Stimulated activated CD4-positive, alpha-beta T cell treated with anti-CD3 and anti-CD28 coated beads, Interleukin-2, amount 100 ng/mL, for 48 hours (primary cell): ENCODE data around the gene P2RY12.

Experiments
- DNase-seq, 2 donors: peaks; one replicate each; pipeline ENCODE4 v3.0.0-alpha.2; 2020

The P2RY12 gene

GRCh38 chr3:151384741-151385174 lies at the start of gene P2RY12:
Gene P2RY12 (minus strand): TSS chr3:151384753. CDS start chr3:151338845, 45,908 bp downstream.
- DNase-seq = no peak

- no peak for DNase-seq
Measured at GRCh38 chr3:151432616-151433372, 48.2 kb upstream of the P2RY12 start.

- no peak for DNase-seq
Measured at GRCh38 chr3:151431940-151432339, 47.4 kb upstream of the P2RY12 start.

DNA sequence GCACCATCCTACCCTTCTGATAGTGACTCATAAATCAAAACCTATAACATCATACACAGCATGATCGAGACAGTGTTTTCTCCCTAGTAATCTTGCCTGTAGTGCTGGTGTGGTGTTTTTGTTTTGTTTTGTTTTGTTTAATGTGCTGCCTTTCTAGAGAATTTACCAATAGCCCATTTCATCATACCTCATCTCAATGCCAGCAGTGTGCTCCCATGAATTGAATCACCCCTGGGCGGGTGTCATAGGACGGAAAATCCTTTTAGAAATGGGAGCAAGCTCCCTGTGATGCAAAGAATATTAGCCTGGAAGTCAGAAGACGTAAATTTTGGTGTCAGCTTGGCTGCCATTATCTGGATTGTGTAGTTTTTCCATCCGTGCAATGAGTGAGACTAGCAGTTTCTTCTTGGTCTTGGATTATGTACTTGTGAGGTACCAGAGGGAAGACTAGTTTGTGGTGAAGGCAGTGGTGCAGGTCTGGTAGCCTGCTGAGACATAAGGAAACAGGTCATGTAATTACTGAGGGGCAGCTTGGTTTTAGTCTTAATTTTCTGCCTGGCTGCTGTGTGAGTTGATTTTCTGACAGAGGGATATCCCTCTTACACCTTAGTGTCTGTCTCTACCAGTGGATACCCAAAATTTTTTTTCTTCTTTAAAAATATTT lies 46.4 kb upstream of the P2RY12 start:
- DNase-seq = no peak

- DNase-seq = no peak
Measured at GRCh38 chr3:151428386-151428785, 43.8 kb upstream of the P2RY12 start.

GRCh38 chr3:151426341-151426657 lies 41.7 kb upstream of the P2RY12 start:
- no peak for DNase-seq

DNA sequence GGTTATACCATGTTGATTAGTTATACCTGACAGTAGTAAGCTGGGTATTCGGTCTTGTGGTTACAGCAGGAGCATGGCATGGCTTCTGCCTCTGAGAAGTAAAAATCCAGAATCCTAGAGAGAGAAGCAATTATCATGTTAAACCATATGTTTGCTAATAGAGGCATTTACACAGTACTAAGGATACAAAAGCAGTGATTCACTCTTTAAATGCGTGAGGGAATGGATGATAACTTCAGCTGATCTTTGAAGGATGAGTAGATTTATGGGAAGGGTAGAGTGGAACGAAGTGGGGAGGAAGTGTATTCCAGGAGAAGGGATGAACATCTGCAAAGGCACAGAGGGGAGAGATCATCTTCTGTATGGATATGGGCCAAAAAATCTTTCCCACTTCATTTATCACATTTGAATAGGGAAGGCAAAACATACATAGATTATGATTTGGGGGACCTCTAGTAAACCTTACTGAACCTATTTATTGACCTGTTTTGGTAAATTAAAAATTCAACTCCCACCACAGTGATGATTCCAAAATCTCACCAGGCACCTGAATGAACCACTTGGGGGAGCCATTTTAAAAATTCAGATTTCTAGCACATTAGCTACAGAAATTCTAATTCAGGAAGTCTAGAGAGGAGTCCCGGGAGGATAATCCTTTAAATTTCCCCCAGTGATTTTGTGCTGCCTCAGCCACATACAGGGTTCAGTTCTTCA lies 41.2 kb upstream of the P2RY12 start:
- DNase-seq = no peak

DNA sequence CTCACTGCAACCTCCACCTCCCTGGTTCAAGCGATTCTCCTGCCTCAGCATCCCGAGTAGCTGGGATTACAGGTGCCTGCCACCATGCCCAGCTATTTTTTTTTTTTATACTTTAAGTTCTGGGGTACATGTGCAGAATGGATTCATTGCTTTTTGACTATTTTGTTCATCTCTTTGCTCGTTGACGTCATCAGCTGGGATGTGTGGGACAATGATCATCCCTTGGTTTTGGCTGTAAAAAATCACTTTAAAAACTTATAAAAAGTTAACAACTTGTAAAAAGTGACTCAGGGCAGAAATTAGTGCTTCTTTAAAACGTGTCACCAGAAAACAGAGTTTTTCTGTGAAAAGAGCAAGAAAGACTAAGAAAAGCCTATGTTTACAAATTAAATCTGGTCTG lies 38.5 kb upstream of the P2RY12 start:
- DNase-seq = no peak

DNA sequence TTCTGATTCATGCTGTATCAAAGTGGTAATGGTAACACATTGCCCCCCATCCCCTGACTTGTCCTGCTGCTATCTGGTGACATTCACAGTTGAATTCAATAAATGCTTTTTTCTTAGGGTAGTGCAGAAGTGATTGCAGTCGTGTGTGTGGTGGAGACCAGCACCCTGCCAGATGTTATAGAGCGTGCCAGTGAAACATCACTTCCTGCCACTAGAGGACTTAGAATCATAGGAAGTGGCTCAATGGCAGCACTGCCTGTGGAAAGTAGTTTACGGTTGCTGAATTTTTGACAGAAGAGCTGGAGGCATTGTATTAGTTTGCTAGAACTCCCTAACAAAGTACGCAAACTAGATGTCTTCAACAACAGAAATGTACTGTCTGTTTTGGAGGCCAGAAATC lies 37.4 kb upstream of the P2RY12 start:
- no peak for DNase-seq

DNA sequence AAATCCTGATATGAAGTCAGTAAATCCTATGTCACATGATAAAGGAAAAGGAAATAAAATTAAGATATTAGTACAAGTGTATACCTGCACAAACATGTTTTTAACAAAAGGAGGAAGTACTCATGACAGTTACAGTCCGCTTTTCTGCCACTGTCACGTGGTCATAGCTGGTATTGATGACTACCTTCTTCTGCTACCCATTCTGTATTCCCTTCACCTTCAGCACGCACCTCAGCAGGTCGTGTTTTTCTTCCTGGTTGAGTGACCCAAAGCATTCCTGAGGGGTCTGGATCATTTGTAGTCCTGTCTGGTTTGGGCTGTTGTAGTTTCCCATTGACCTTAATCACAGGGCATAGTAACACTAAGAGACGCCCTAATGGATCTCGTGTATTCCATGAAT lies 35.3 kb upstream of the P2RY12 start:
- no peak for DNase-seq

GRCh38 chr3:151415289-151415688 lies 30.7 kb upstream of the P2RY12 start:
- DNase-seq = no peak

GRCh38 chr3:151412989-151413388 lies 28.4 kb upstream of the P2RY12 start:
- DNase-seq = no peak

DNA sequence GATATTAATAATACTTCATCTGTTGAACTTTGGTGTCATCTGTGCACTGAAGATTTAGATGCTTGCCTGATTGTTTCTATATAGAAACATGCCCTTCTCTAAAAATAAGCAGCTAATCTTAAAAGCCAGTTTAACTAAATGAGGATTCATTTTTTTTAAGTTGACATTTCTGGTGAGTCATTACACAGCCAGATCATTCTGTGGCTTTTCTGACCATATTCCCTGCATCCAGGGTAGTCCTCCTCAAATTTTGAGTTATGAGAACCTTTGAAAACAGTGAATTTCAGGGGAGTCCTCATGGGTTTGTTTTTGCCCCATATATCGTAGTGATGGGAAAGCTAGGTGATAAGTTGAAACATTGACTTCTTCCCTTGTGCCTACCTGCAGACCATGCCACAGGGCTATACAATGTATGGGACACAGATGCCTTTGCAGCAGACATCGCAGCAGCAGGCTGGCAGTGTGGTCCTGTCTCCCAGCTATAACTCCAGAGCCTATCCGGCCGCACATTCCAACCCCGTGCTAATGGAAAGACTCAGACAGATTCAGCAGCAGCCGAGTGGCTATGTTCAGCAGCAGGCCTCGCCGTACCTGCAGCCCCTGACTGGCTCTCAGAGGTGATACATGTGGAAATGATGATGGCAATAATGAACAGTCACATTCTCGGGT lies 26.5 kb upstream of the P2RY12 start:
- DNase-seq = no peak

GRCh38 chr3:151407928-151408327 lies 23.4 kb upstream of the P2RY12 start:
- DNase-seq = no peak

GRCh38 chr3:151404316-151404715 lies 19.8 kb upstream of the P2RY12 start:
- no peak for DNase-seq

- DNase-seq = no peak
Measured at GRCh38 chr3:151403246-151403645, 18.7 kb upstream of the P2RY12 start.

DNA sequence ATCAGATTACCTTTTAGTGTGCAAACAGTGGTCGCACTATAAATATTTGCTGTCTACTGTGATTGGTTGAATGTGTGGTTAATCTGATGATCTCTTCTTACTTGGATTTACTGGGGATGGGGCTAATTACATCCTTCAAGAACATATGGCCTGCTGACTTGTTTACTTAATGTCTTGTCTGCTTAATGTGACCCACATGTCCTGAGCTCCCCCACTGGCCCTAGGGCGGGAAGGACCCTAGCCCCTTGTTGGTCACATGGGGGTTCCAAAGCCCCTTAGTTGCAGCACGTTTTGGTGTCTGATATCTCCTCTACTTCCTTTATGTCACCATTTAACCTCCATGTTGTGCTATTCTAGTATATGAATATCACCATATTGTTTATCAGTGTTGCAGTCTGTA lies 17.8 kb upstream of the P2RY12 start:
- no peak for DNase-seq

DNA sequence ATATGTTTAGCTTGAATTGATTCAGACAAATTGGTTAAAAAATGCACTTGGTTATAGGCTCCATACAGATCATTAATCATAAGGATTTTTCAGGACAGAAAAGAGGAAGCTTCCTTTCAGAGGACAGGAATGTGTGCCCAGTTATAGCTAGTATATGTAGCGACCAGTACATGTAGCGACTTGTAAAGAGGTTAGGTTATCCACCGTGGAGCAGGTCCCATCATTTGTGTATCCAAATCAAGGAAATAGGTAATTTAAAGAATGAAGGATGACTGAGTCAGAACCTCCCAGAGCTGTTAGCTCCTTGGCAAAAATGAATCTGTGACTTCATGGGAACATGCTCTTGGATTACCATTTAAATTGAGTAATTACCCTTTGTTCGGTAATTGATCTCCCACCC lies 15.8 kb upstream of the P2RY12 start:
- no peak for DNase-seq

GRCh38 chr3:151398895-151399294 lies 14.3 kb upstream of the P2RY12 start:
- DNase-seq = no peak

- no peak for DNase-seq
Measured at GRCh38 chr3:151395806-151396205, 11.3 kb upstream of the P2RY12 start.

- no peak for DNase-seq
Measured at GRCh38 chr3:151394611-151395010, 10.1 kb upstream of the P2RY12 start.

GRCh38 chr3:151393941-151394340 lies 9.4 kb upstream of the P2RY12 start:
- no peak for DNase-seq

- DNase-seq = no peak
Measured at GRCh38 chr3:151393146-151393830, 8.7 kb upstream of the P2RY12 start.
